K562 (cell line): ENCODE data around the gene IGFALS. TPM values are rescaled to one million over a fixed set of nuclear protein-coding genes. Genes with fewer than 3 reads are reported as not detected.

Source experiments
- CREBBP ChIP-seq: IDR thresholded peaks from one replicate; pipeline ENCODE4 v1.6.1; 2012; ENCODE audit warnings: low read depth, mild to moderate bottlenecking, control low read depth, inconsistent platforms, low read length
- DEAF1 ChIP-seq: fragments of 450-650 bp; formaldehyde crosslinking; IDR thresholded peaks from 2 replicates; pipeline ENCODE4 v1.4.0; 2020; ENCODE audit warnings: mild to moderate bottlenecking, moderate library complexity
- GABPB2 ChIP-seq: fragments of 250-450 bp; sonication (Bioruptor Pico); conservative IDR thresholded peaks from 2 replicates; pipeline ENCODE4 v1.5.1; 2021; ENCODE audit warnings: mild to moderate bottlenecking
- GTF2B ChIP-seq: IDR thresholded peaks from 2 replicates; pipeline ENCODE4 v1.6.1; 2011; ENCODE audit not compliant: insufficient read length; ENCODE audit errors: extremely low read depth
- KAT7 ChIP-seq: sonication (generic); formaldehyde crosslinking; IDR thresholded peaks from 2 replicates; pipeline ENCODE4 v1.8.0; 2022; ENCODE audit warnings: missing genetic modification reagents, mild to moderate bottlenecking, borderline replicate concordance
- MYC ChIP-seq, 2 experiments: fragments of 250-450 bp in 1 of 2; sonication (Bioruptor Pico) in 1 of 2; IDR thresholded peaks; 2 replicates each; pipeline versions ENCODE4 v1.5.1 to v1.6.1; 2012 to 2021; ENCODE audit warnings: low read depth in 2 of 2, borderline replicate concordance in 1 of 2, improper control_type of control experiment in 1 of 2, low read length in 1 of 2, mild to moderate bottlenecking in 1 of 2, moderate library complexity in 1 of 2
- PCBP1 ChIP-seq: fragments of 200-400 bp; formaldehyde crosslinking; IDR thresholded peaks from 2 replicates; pipeline ENCODE4 v1.6.1; 2018; ENCODE audit warnings: mild to moderate bottlenecking, low read depth, low read length; ENCODE audit not compliant: poor library complexity, severe bottlenecking
- POLR2G ChIP-seq: fragments of 200-400 bp; formaldehyde crosslinking; IDR thresholded peaks from 2 replicates; pipeline ENCODE4 v1.6.1; 2017; ENCODE audit warnings: low read depth, mild to moderate bottlenecking, antibody characterized with exemption, low read length, moderate library complexity
- RBM22 ChIP-seq: fragments of 200-400 bp; formaldehyde crosslinking; IDR thresholded peaks from 2 replicates; pipeline ENCODE4 v1.6.1; 2018; ENCODE audit warnings: low read length, low read depth; ENCODE audit not compliant: poor library complexity, severe bottlenecking
- RHOXF2B ChIP-seq: fragments of 250-450 bp; sonication (Bioruptor Pico); conservative IDR thresholded peaks from 2 replicates; pipeline ENCODE4 v1.5.1; 2021
- SRSF3 ChIP-seq: fragments of 200-400 bp; formaldehyde crosslinking; IDR thresholded peaks from 2 replicates; pipeline ENCODE4 v1.6.1; 2016; ENCODE audit warnings: mild to moderate bottlenecking, low read length, moderate library complexity; ENCODE audit not compliant: insufficient read depth
- TAF15 ChIP-seq: fragments of 200-400 bp; formaldehyde crosslinking; IDR thresholded peaks from 2 replicates; pipeline ENCODE4 v1.6.1; 2017; ENCODE audit warnings: mild to moderate bottlenecking, low read depth, low read length, moderate library complexity
- TRIM28 ChIP-seq: fragments of 450-650 bp; IDR thresholded peaks from 2 replicates; pipeline ENCODE4 v1.6.1; 2017
- ZNF436 ChIP-seq: fragments of 250-450, 450-650 bp; sonication (Bioruptor Pico); formaldehyde crosslinking; IDR thresholded peaks from 2 replicates; pipeline ENCODE4 v1.7.0; 2020; ENCODE audit warnings: mild to moderate bottlenecking
- ZNF507 ChIP-seq: conservative IDR thresholded peaks from 2 replicates; pipeline ENCODE4 v1.6.1; 2017; ENCODE audit warnings: missing genetic modification characterization, missing compliant biosample characterization
- ZNF717 ChIP-seq: fragments of 250-450 bp; sonication (Bioruptor Pico); IDR thresholded peaks from 2 replicates; pipeline ENCODE4 v1.5.0; 2021
- ZNF79 ChIP-seq: fragments of 250-450 bp; sonication (Bioruptor Pico); IDR thresholded peaks from 2 replicates; pipeline ENCODE4 v1.4.0; 2020; ENCODE audit warnings: low read depth, mild to moderate bottlenecking, moderate library complexity
- polyA plus RNA-seq, 8 experiments: library from polyadenylated mRNA; depleted of rRNA in 4 of 8; stranded (reverse) in 5 of 8; unstranded in 3 of 8; fragments of >200 nt; fragmentation: Nextera tagmentation in 2 of 8; fragmentation: Illumina TruSeq in 1 of 8; extraction: Ambion mirVana in 2 of 8; extraction: Trizol in 1 of 8; gene quantifications; 2 replicates each; pipeline versions ENCODE4 v1.2.1 to v1.2.3, GENCODE V29; 2011 to 2014; ENCODE audit warnings: inconsistent platforms in 1 of 8, missing spikeins in 1 of 8
- total RNA-seq, 7 experiments: library from RNA; depleted of rRNA in 6 of 7; stranded (reverse); fragments of >200 nt in 6 of 7; fragmentation: Illumina TruSeq in 2 of 7; extraction: Trizol in 2 of 7; gene quantifications; 2 replicates each; pipeline versions ENCODE4 v1.2.1 to v1.2.3, GENCODE V29; 2011 to 2021; ENCODE audit warnings: low replicate concordance in 1 of 7
- TF ChIP-seq, protein P1 (sequence below): fragments of 250-450 bp; sonication (Bioruptor Pico); IDR thresholded peaks from 2 replicates; pipeline ENCODE4 v1.4.0; 2020
- TF ChIP-seq, protein P2 (sequence below): fragments of 150-350 bp; IDR thresholded peaks from 2 replicates; pipeline ENCODE4 v1.6.1; 2014; ENCODE audit warnings: low read depth, mild to moderate bottlenecking, low read length, borderline replicate concordance

Gene IGFALS
- total and polyA plus RNA-seq, 9 of the 15 experiments (the other 6 are each of a cell fraction or from before 2014, with no cell fraction given): not detected

DNA sequence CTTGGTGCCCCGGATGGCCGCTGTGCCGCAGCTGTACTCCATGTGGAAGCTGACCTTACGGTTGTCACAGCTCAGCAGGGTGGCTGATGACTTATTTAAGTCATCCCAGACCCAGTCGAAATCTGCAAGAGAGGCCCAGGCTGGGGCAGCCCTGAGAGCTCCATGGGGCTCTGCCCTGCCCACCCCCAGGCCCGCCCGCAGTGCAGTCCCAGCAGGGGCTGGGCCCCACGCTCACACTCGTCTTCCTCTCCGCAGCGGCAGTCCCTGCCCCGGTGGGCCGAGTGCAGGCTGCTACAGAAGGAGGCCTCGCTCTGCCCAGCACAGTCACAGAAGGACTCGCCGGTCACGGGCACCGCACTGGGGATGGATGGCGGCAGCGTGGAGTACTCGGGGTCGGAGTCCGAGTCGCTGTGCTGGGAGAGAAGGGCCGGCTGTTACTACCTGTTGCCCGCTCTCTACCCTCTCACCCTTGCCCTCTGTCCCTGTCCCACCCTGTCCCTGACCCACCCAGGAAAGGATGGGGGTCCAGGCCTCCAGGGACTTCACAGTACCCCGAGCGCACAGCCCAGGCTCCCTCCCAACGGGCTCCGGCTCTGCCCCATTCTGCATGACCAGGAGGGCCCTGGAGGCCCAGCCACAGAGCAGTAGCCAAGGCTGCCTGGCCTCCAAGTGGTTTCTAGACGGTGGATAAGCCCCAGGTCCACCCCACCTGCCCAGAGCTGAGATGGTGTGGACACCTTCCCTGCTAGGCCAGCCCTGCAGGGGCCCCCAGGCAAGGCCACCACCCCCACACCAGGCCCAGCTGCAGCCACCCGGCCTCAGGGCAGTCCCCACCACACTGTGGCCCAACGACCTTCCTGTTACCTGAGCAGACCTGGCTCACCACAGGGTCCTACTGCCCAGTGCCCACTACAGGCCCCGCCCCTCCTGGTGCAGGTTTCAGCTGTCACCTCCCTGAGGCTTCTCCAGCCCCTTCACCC, 15.0 kb downstream of the IGFALS start (continued):
- TF ChIP-seq, protein P1, sequence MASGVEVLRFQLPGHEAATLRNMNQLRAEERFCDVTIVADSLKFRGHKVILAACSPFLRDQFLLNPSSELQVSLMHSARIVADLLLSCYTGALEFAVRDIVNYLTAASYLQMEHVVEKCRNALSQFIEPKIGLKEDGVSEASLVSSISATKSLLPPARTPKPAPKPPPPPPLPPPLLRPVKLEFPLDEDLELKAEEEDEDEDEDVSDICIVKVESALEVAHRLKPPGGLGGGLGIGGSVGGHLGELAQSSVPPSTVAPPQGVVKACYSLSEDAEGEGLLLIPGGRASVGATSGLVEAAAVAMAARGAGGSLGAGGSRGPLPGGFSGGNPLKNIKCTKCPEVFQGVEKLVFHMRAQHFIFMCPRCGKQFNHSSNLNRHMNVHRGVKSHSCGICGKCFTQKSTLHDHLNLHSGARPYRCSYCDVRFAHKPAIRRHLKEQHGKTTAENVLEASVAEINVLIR (CRISPR knock-in tag): no peak
- TF ChIP-seq RBM22: peak; percentile 53
- no peak for TF ChIP-seq MYC (IDR thresholded peaks at IDR 0.05; ENCODE audit: low read depth, low read length)
- TF ChIP-seq MYC (CRISPR knock-in tag; IDR thresholded peaks at IDR 0.05; ENCODE audit: borderline replicate concordance, low read depth): no peak
- no peak for TF ChIP-seq ZNF717
- TF ChIP-seq RHOXF2B (CRISPR knock-in tag): no peak
- TF ChIP-seq CREBBP: no peak
- TF ChIP-seq TRIM28: no peak
- TF ChIP-seq ZNF507 (tag): no peak
- peak; percentile 73 for TF ChIP-seq POLR2G
- no peak for TF ChIP-seq DEAF1 (CRISPR knock-in tag)
- no peak for TF ChIP-seq ZNF436
- no peak for TF ChIP-seq KAT7 (CRISPR knock-in tag)
- no peak for TF ChIP-seq GABPB2 (CRISPR knock-in tag)
- no peak for TF ChIP-seq GTF2B
- TF ChIP-seq PCBP1: peak; percentile 15
- no peak for TF ChIP-seq SRSF3
- peak; percentile 75; the same call in 1 of the 2 replicates for TF ChIP-seq TAF15
- TF ChIP-seq ZNF79: no peak
- TF ChIP-seq, protein P2, sequence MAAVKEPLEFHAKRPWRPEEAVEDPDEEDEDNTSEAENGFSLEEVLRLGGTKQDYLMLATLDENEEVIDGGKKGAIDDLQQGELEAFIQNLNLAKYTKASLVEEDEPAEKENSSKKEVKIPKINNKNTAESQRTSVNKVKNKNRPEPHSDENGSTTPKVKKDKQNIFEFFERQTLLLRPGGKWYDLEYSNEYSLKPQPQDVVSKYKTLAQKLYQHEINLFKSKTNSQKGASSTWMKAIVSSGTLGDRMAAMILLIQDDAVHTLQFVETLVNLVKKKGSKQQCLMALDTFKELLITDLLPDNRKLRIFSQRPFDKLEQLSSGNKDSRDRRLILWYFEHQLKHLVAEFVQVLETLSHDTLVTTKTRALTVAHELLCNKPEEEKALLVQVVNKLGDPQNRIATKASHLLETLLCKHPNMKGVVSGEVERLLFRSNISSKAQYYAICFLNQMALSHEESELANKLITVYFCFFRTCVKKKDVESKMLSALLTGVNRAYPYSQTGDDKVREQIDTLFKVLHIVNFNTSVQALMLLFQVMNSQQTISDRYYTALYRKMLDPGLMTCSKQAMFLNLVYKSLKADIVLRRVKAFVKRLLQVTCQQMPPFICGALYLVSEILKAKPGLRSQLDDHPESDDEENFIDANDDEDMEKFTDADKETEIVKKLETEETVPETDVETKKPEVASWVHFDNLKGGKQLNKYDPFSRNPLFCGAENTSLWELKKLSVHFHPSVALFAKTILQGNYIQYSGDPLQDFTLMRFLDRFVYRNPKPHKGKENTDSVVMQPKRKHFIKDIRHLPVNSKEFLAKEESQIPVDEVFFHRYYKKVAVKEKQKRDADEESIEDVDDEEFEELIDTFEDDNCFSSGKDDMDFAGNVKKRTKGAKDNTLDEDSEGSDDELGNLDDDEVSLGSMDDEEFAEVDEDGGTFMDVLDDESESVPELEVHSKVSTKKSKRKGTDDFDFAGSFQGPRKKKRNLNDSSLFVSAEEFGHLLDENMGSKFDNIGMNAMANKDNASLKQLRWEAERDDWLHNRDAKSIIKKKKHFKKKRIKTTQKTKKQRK: no peak
